K562 (cell line): Measurements from ENCODE around the gene FOXK2. TPM values are rescaled to one million over a fixed set of nuclear protein-coding genes. Genes with fewer than 3 reads are reported as not detected.
A peak's percentile ranks its signal among the peaks of the same experiment; 100 is the strongest.

ENCODE experiments used
- EHMT2 ChIP-seq: fragments of 450-650 bp; IDR thresholded peaks from 2 replicates; pipeline ENCODE4 v1.6.1; 2018; ENCODE audit warnings: antibody characterized with exemption
- ESRRA ChIP-seq: fragments of 450-650 bp; IDR thresholded peaks from 2 replicates; pipeline ENCODE4 v1.6.1; 2014; ENCODE audit warnings: low read depth, mild to moderate bottlenecking, moderate library complexity, borderline replicate concordance
- ETV1 ChIP-seq: fragments of 450-650 bp; conservative IDR thresholded peaks from 2 replicates; pipeline ENCODE4 v1.6.1; 2016; ENCODE audit warnings: missing genetic modification characterization, control low read depth, low read depth, missing compliant biosample characterization
- HMG20B ChIP-seq: fragments of 250-450 bp; sonication (Bioruptor Pico); IDR thresholded peaks from 2 replicates; pipeline ENCODE4 v1.5.0; 2021; ENCODE audit warnings: mild to moderate bottlenecking
- NCOA2 ChIP-seq, 2 experiments: fragments of 450-650 bp; IDR thresholded peaks; 2 replicates each; pipeline ENCODE4 v1.6.1; 2018; ENCODE audit warnings: mild to moderate bottlenecking in 2 of 2, moderate library complexity in 1 of 2; ENCODE audit not compliant: partially characterized antibody in 2 of 2
- NELFE ChIP-seq: IDR thresholded peaks from 2 replicates; pipeline ENCODE4 v1.6.1; 2011; ENCODE audit warnings: mild to moderate bottlenecking; ENCODE audit not compliant: insufficient read depth, insufficient read length
- NFYB ChIP-seq: IDR thresholded peaks from 2 replicates; pipeline ENCODE4 v1.6.1; 2011; ENCODE audit warnings: mild to moderate bottlenecking, moderate library complexity; ENCODE audit not compliant: insufficient read length; ENCODE audit errors: extremely low read depth
- RBBP5 ChIP-seq: fragments of 200-600 bp; sonication (generic); IDR thresholded peaks from 2 replicates; pipeline ENCODE4 v1.6.1; 2012; ENCODE audit warnings: borderline replicate concordance, mild to moderate bottlenecking, low read length, control low read depth, inconsistent platforms; ENCODE audit not compliant: insufficient read depth, poor library complexity, severe bottlenecking
- SOX6 ChIP-seq: fragments of 450-650 bp; IDR thresholded peaks from 2 replicates; pipeline ENCODE4 v1.6.1; 2014; ENCODE audit warnings: mild to moderate bottlenecking
- TARDBP ChIP-seq: fragments of 450-650 bp; IDR thresholded peaks from 2 replicates; pipeline ENCODE4 v1.6.1; 2016
- ZBTB17 ChIP-seq: fragments of 450-650 bp; formaldehyde crosslinking; IDR thresholded peaks from 2 replicates; pipeline ENCODE4 v1.4.0; 2020; ENCODE audit warnings: mild to moderate bottlenecking
- polyA plus RNA-seq, 8 experiments: library from polyadenylated mRNA; depleted of rRNA in 4 of 8; stranded (reverse) in 5 of 8; unstranded in 3 of 8; fragments of >200 nt; fragmentation: Nextera tagmentation in 2 of 8; fragmentation: Illumina TruSeq in 1 of 8; extraction: Ambion mirVana in 2 of 8; extraction: Trizol in 1 of 8; gene quantifications; 2 replicates each; pipeline versions ENCODE4 v1.2.1 to v1.2.3, GENCODE V29; 2011 to 2014; ENCODE audit warnings: inconsistent platforms in 1 of 8, missing spikeins in 1 of 8
- total RNA-seq, 7 experiments: library from RNA; depleted of rRNA in 6 of 7; stranded (reverse); fragments of >200 nt in 6 of 7; fragmentation: Illumina TruSeq in 2 of 7; extraction: Trizol in 2 of 7; gene quantifications; 2 replicates each; pipeline versions ENCODE4 v1.2.1 to v1.2.3, GENCODE V29; 2011 to 2021; ENCODE audit warnings: low replicate concordance in 1 of 7
- TF ChIP-seq, protein P1 (sequence below), 2 experiments: fragments of 450-650 bp in 1 of 2; sonication (generic) in 1 of 2; formaldehyde crosslinking in 1 of 2; IDR thresholded peaks; 2 replicates each; pipeline versions ENCODE4 v1.7.1 to v1.9.0; 2016 to 2022; ENCODE audit warnings: inconsistent platforms in 1 of 2, mild to moderate bottlenecking in 1 of 2, missing genetic modification reagents in 1 of 2
- TF ChIP-seq, protein P2 (sequence below), 2 experiments: fragments of 450-650 bp; IDR thresholded peaks; 2 replicates each; pipeline ENCODE4 v1.6.1; 2016
- TF ChIP-seq, protein P3 (sequence below): fragments of 250-450 bp; sonication (Bioruptor Pico); IDR thresholded peaks from 2 replicates; pipeline ENCODE4 v1.4.0; 2020; ENCODE audit warnings: mild to moderate bottlenecking

The FOXK2 gene
- total and polyA plus RNA-seq, 9 of the 15 experiments (the other 6 are each of a cell fraction or from before 2014, with no cell fraction given) = 3.0 to 86.0 (median 44.1) TPM

DNA sequence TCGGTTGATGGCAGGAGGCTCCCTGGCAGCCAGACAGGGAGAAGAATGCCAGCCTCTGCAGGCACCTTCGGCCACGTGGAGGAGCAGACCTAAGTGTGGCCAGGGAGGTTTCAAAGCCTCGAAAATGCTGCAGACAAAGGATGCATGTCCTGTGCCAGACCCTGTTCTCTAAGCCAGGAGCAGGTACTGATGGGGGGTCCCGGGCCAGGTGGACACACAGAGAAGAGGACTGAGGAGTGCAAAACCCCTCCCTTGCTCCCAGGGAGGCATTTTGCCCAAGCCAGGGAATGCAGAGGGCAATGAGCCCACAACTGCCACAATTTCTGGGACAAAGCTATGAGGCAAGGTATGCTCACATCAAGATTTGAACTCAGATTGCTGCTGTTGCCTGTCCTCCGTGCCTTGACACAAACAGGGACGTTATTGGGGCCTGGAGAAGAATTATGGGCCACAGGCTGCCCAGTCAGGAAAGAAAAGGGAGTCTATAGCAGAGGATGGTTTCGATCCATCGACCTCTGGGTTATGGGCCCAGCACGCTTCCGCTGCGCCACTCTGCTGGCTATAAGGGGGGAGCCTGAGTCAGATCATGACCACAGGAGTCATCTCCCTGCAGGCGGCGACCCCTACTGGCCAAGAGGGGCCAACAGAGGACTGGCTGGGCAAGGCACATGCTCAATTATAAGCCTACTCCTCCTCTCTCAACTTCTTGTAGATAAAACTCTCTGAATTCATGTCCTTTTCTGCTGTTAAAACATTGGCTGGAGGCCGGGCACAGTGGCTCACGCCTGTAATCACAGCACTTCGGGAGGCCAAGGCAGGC is 25.1 kb upstream of the FOXK2 start (continued):
- TF ChIP-seq ETV1 (tag) = peak; percentile 89
- TF ChIP-seq, protein P1, sequence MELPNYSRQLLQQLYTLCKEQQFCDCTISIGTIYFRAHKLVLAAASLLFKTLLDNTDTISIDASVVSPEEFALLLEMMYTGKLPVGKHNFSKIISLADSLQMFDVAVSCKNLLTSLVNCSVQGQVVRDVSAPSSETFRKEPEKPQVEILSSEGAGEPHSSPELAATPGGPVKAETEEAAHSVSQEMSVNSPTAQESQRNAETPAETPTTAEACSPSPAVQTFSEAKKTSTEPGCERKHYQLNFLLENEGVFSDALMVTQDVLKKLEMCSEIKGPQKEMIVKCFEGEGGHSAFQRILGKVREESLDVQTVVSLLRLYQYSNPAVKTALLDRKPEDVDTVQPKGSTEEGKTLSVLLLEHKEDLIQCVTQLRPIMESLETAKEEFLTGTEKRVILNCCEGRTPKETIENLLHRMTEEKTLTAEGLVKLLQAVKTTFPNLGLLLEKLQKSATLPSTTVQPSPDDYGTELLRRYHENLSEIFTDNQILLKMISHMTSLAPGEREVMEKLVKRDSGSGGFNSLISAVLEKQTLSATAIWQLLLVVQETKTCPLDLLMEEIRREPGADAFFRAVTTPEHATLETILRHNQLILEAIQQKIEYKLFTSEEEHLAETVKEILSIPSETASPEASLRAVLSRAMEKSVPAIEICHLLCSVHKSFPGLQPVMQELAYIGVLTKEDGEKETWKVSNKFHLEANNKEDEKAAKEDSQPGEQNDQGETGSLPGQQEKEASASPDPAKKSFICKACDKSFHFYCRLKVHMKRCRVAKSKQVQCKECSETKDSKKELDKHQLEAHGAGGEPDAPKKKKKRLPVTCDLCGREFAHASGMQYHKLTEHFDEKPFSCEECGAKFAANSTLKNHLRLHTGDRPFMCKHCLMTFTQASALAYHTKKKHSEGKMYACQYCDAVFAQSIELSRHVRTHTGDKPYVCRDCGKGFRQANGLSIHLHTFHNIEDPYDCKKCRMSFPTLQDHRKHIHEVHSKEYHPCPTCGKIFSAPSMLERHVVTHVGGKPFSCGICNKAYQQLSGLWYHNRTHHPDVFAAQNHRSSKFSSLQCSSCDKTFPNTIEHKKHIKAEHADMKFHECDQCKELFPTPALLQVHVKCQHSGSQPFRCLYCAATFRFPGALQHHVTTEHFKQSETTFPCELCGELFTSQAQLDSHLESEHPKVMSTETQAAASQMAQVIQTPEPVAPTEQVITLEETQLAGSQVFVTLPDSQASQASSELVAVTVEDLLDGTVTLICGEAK (IDR thresholded peaks at IDR 0.05) = peak; percentile 93
- TF ChIP-seq, protein P1 (CRISPR knock-in tag; IDR thresholded peaks at IDR 0.05) = no peak
- no peak for TF ChIP-seq NCOA2 (IDR thresholded peaks at IDR 0.05; ENCODE audit: partially characterized antibody in 2 of 2)
- TF ChIP-seq ESRRA = peak; percentile 86; the same call in 1 of the 2 replicates
- TF ChIP-seq NFYB = no peak
- TF ChIP-seq, protein P2, sequence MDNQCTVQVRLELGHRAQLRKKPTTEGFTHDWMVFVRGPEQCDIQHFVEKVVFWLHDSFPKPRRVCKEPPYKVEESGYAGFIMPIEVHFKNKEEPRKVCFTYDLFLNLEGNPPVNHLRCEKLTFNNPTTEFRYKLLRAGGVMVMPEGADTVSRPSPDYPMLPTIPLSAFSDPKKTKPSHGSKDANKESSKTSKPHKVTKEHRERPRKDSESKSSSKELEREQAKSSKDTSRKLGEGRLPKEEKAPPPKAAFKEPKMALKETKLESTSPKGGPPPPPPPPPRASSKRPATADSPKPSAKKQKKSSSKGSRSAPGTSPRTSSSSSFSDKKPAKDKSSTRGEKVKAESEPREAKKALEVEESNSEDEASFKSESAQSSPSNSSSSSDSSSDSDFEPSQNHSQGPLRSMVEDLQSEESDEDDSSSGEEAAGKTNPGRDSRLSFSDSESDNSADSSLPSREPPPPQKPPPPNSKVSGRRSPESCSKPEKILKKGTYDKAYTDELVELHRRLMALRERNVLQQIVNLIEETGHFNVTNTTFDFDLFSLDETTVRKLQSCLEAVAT (IDR thresholded peaks at IDR 0.05) = peak in 1 of 2 experiments; percentile 73; a peak in 1 of 4 replicates
- TF ChIP-seq SOX6 = peak; percentile 77
- TF ChIP-seq, protein P3, sequence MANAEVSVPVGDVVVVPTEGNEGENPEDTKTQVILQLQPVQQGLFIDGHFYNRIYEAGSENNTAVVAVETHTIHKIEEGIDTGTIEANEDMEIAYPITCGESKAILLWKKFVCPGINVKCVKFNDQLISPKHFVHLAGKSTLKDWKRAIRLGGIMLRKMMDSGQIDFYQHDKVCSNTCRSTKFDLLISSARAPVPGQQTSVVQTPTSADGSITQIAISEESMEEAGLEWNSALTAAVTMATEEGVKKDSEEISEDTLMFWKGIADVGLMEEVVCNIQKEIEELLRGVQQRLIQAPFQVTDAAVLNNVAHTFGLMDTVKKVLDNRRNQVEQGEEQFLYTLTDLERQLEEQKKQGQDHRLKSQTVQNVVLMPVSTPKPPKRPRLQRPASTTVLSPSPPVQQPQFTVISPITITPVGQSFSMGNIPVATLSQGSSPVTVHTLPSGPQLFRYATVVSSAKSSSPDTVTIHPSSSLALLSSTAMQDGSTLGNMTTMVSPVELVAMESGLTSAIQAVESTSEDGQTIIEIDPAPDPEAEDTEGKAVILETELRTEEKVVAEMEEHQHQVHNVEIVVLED (CRISPR knock-in tag) = peak; percentile 37; the same call in 1 of the 2 replicates
- TF ChIP-seq TARDBP = peak; percentile 92
- TF ChIP-seq HMG20B (CRISPR knock-in tag) = no peak
- no peak for TF ChIP-seq NELFE
- TF ChIP-seq EHMT2 = peak; percentile 60; the same call in 1 of the 2 replicates
- TF ChIP-seq RBBP5 = no peak
- peak; percentile 70; the same call in 1 of the 2 replicates for TF ChIP-seq ZBTB17 (CRISPR knock-in tag)
